Measurements from ENCODE around the gene EFR3B. TPM values are rescaled to one million over a fixed set of nuclear protein-coding genes. Genes with fewer than 3 reads are reported as not detected.
A peak's percentile ranks its signal among the peaks of the same experiment; 100 is the strongest.

Gene EFR3B
- total RNA-seq, 2 donors from 2014 or later: 11.0 to 11.8 TPM

GRCh38 chr2:25177211-25177611 lies 135.3 kb downstream of the EFR3B start:
- WGBS, 2 experiments (ENCODE audit: insufficient coverage in 1 of 2, insufficient read length in 1 of 2): 74 to 88% methylated on average over 5 to 8 of the region's 8 CpGs
- H3K4me3 ChIP-seq (ENCODE audit: low read length): no peak overlapping the region
- peaks cover 12% of the 10 kb centered on the region for H3K27me3 ChIP-seq (ENCODE audit: control insufficient read depth, insufficient read depth, low read length, poor library complexity, severe bottlenecking)
- no peak for TF ChIP-seq CTCF (conservative IDR thresholded peaks at IDR 0.05)
- no peaks in the 10 kb centered on the region for H3K36me3 Mint-ChIP-seq (ENCODE audit: low read depth)
- H3K36me3 ChIP-seq (ENCODE audit: control insufficient read depth, insufficient read depth, low read length): no peaks in the 10 kb centered on the region
- no peak overlapping the region for H3K9ac ChIP-seq (ENCODE audit: extremely low read depth, low read length, poor library complexity, severe bottlenecking)
- peaks cover 13% of the 10 kb centered on the region for H3K27me3 Mint-ChIP-seq (ENCODE audit: insufficient read depth)
- no peak overlapping the region for H3K4me3 Mint-ChIP-seq
- H3K27ac ChIP-seq (ENCODE audit: low read depth, low read length): peak overlapping the region; percentile 11
- H3K27ac Mint-ChIP-seq: no peak overlapping the region
- no peaks in the 10 kb centered on the region for H3K4me1 Mint-ChIP-seq
- no peaks in the 10 kb centered on the region for H3K9me3 ChIP-seq (ENCODE audit: control insufficient read depth, low read length)
- no peak for DNase-seq
- no peaks in the 10 kb centered on the region for H3K4me1 ChIP-seq (ENCODE audit: control insufficient read depth, insufficient read depth, low read length)
- peaks cover 5% of the 10 kb centered on the region for H3K9me3 Mint-ChIP-seq

- Histone ChIP-seq H3K27me3 (ENCODE audit: control insufficient read depth, insufficient read depth, low read length, poor library complexity, severe bottlenecking) (peaks cover 11% of the 10 kb centered on the region), H3K4me1 (ENCODE audit: control insufficient read depth, insufficient read depth, low read length) (no peaks in the 10 kb centered on the region), H3K9ac (ENCODE audit: extremely low read depth, low read length, poor library complexity, severe bottlenecking) (no peak overlapping the region), H3K4me3 (ENCODE audit: low read length) (no peak overlapping the region), H3K9me3 (ENCODE audit: control insufficient read depth, low read length) (no peaks in the 10 kb centered on the region), H3K27ac (ENCODE audit: low read depth, low read length) (no peak overlapping the region), H3K36me3 (ENCODE audit: control insufficient read depth, insufficient read depth, low read length) (no peaks in the 10 kb centered on the region)
- TF ChIP-seq CTCF (conservative IDR thresholded peaks at IDR 0.05): no peak
- Mint-ChIP-seq H3K36me3 (ENCODE audit: low read depth) (no peaks in the 10 kb centered on the region), H3K4me3 (no peak overlapping the region), H3K27me3 (ENCODE audit: insufficient read depth) (peaks cover 12% of the 10 kb centered on the region), H3K4me1 (no peaks in the 10 kb centered on the region), H3K9me3 (peaks cover 10% of the 10 kb centered on the region), H3K27ac (no peak overlapping the region)
- no peak for DNase-seq
- 91 to 92% methylated on average over 9 to 10 of the region's 10 CpGs for WGBS, 2 experiments (ENCODE audit: insufficient coverage in 1 of 2, insufficient read length in 1 of 2)
These were observed 137.1 kb downstream of the EFR3B start for GRCh38 chr2:25178976-25179375.

GRCh38 chr2:25184254-25184653 lies 142.4 kb downstream of the EFR3B start:
- 83 to 88% methylated on average over 5 of the region's 5 CpGs for whole genome bisulfite sequencing, 2 experiments (ENCODE audit: insufficient coverage in 1 of 2, insufficient read length in 1 of 2)
- Histone ChIP-seq H3K9me3 (ENCODE audit: control insufficient read depth, low read length) (no peaks in the 10 kb centered on the region), H3K4me1 (ENCODE audit: control insufficient read depth, insufficient read depth, low read length) (no peaks in the 10 kb centered on the region), H3K9ac (ENCODE audit: extremely low read depth, low read length, poor library complexity, severe bottlenecking) (no peak overlapping the region), H3K4me3 (ENCODE audit: low read length) (no peak overlapping the region), H3K27ac (ENCODE audit: low read depth, low read length) (no peak overlapping the region), H3K36me3 (ENCODE audit: control insufficient read depth, insufficient read depth, low read length) (no peaks in the 10 kb centered on the region), H3K27me3 (ENCODE audit: control insufficient read depth, insufficient read depth, low read length, poor library complexity, severe bottlenecking) (no peaks in the 10 kb centered on the region)
- peaks cover 4% of the 10 kb centered on the region for H3K4me1 Mint-ChIP-seq
- peaks cover 10% of the 10 kb centered on the region for H3K9me3 Mint-ChIP-seq
- no peak overlapping the region for H3K27ac Mint-ChIP-seq
- TF ChIP-seq CTCF (conservative IDR thresholded peaks at IDR 0.05): no peak
- H3K36me3 Mint-ChIP-seq (ENCODE audit: low read depth): no peaks in the 10 kb centered on the region
- H3K27me3 Mint-ChIP-seq (ENCODE audit: insufficient read depth): peaks cover 3% of the 10 kb centered on the region
- no peak for DNase-seq
- H3K4me3 Mint-ChIP-seq: no peak overlapping the region

All from endodermal cell (in vitro differentiated cells).